ENCODE data around the gene RAB17.

Gene RAB17

GRCh38 chr2:237581326-237581725 lies 9.2 kb downstream of the RAB17 start:
- H3K4me3 ChIP-seq (ENCODE audit: low read depth, low read length) = no peak overlapping the region

GRCh38 chr2:237577956-237578870 lies 12.3 kb downstream of the RAB17 start:
- H3K4me3 ChIP-seq (ENCODE audit: low read depth, low read length) = no peak overlapping the region

DNA sequence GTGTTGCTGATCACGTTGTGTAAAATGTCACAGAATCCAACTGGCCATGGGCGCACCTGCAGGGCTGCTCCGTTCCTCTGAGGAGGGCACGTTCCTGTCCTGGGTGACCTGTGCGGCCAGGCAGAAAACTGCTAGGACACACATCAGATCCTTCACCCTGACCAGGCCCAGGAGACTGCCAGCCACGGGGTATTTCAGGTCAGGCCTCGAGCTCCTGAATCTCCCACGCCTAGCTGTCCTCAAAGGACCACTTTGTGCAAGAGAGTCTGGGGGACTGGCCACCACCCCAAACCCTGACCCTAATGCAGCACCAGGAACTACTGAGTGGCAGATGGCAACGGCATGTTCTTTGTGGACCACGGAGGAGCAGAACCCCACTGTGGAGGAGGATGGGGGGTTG lies 13.1 kb downstream of the RAB17 start:
- no peak overlapping the region for H3K4me3 ChIP-seq (ENCODE audit: low read depth, low read length)

DNA sequence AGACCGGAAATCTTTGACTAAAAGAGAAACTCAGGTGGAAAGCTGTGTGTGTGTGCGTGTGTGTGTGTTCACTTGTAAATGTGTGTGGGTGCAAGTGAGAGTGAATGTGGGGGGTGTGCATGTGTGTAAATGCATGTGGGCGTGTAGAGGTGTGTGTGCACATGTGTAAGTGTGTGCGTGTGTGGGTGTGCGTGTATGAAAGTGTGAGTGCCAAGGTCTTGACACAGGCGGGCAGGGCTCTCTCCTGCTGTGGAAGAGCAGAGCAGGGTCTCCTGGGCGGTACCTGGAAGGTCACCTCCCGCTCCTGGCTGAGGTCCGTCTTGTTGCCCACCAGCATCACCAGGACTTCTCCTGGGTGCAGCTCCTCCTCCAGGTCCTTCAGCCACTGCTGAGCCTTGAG lies 13.6 kb downstream of the RAB17 start:
- no peak overlapping the region for H3K4me3 ChIP-seq (ENCODE audit: low read depth, low read length)

GRCh38 chr2:237575869-237576862 lies 14.4 kb downstream of the RAB17 start:
- no peak overlapping the region for H3K4me3 ChIP-seq (ENCODE audit: low read depth, low read length)

GRCh38 chr2:237574894-237575868 lies 15.4 kb downstream of the RAB17 start:
- H3K4me3 ChIP-seq (ENCODE audit: low read depth, low read length) = no peak overlapping the region

GRCh38 chr2:237574467-237574866 lies 16.1 kb downstream of the RAB17 start:
- no peak overlapping the region for H3K4me3 ChIP-seq (ENCODE audit: low read depth, low read length)

DNA sequence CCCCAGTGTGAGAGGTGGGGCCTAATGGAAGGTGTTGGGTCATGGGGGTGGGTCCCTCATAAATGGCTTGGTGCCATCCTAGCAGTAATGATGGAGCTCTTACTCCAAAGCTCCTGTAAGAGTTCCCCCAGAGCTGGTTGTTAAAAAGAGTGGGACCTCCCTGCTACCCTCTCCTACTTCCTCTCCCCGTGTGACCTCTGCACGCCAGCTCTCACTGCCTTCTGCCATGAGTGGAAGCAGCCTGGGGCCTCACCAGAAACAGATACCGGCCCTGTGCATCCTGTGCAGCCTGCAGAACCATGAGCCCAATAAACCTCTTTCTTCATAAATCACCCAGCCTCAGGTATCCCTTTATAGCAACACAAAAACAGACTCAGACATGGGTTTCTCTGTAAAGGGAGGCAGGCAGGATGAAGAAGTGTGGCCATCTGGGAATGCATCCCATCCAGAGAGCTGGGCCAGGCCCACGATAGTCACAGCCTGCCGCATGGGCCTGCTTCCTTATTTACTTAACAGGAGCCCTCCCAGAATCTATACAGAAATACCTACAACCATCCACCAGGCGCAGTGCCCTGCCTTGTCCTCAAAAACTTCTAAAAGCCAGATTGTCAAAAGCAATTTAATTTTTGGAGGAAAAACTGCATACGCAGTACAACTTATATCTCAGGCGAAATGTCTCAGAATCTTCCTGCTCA lies 16.7 kb downstream of the RAB17 start:
- H3K4me3 ChIP-seq (ENCODE audit: low read depth, low read length) = no peak overlapping the region

- no peak overlapping the region for H3K4me3 ChIP-seq (ENCODE audit: low read depth, low read length)
These were observed 17.8 kb downstream of the RAB17 start for GRCh38 chr2:237572742-237573101.

DNA sequence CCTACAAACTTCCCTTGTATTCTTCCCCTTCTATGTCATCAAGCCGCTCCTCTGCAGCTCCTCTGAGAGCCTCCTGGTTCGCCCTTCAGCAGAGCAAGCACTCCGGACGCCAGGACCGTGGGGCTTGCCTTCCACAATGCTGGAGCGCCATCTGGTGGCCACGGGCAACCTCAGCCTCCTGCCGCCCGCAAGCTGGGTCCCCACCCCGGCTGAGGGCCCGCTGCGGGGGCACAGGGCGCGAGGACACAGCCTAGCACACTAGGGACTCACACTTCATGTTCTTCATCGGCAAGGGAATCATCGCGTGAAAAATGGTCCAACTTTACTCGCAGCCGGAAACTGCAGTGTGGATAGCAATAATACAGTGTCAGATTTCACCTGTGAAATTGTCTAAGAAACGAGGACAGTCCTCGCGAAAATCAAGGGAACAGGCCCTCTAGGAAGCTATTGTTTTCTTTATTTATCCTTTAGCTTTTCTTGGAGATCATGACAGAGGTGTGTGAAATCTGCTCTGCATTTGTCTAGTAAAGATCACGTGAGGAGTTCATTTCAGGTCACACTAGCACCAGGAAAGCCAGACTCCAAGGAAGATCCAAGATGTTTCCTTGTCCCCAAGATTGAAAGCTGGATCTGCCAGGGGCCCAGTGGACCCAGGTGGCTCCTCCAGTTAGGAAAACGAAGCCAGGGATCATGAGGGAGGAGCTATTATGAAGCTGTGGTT lies 18.4 kb downstream of the RAB17 start:
- H3K4me3 ChIP-seq (ENCODE audit: low read depth, low read length) = no peak overlapping the region

- no peak overlapping the region for H3K4me3 ChIP-seq (ENCODE audit: low read depth, low read length)
These were observed 19.0 kb downstream of the RAB17 start for GRCh38 chr2:237571551-237571950.

GRCh38 chr2:237570776-237571335 lies 19.7 kb downstream of the RAB17 start:
- no peak overlapping the region for H3K4me3 ChIP-seq (ENCODE audit: low read depth, low read length)

DNA sequence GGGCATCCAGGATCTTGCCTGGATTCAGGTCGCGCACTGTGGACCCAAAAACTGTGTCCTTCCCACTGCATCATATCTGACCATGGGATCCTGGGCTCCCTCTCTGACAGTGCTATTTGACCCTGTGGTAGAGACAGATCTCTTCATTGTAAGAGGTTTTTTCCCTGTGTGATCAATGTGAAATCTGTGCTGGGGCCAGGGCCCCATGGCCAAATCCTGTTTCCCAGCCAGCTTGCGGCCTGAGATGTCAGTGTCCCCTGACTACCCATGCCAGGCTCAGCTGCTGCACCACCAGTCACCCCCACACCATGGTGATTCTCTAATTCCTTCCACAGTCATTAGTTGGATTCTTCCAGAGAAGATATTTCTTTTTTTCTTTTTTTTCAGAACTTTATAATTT lies 20.6 kb downstream of the RAB17 start:
- no peak overlapping the region for H3K4me3 ChIP-seq (ENCODE audit: low read depth, low read length)

DNA sequence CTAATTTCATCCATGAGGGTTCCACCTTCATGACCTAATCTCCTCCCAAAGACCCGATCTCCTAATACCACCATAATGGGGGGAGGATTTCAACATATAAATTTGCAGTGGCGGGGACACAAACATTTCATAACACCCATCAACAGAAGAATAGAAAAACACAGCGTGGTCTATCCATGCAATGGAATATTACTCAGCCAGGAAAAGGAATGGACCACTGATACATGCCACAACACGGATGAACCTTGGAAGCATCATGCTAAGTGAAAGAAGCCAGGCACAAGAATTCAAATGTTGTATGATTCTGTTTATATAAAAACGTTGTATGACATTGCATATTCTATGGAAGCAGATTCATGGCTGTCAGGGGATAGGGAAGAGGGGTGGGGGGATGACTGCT lies 21.5 kb downstream of the RAB17 start:
- no peak overlapping the region for H3K4me3 ChIP-seq (ENCODE audit: low read depth, low read length)

DNA sequence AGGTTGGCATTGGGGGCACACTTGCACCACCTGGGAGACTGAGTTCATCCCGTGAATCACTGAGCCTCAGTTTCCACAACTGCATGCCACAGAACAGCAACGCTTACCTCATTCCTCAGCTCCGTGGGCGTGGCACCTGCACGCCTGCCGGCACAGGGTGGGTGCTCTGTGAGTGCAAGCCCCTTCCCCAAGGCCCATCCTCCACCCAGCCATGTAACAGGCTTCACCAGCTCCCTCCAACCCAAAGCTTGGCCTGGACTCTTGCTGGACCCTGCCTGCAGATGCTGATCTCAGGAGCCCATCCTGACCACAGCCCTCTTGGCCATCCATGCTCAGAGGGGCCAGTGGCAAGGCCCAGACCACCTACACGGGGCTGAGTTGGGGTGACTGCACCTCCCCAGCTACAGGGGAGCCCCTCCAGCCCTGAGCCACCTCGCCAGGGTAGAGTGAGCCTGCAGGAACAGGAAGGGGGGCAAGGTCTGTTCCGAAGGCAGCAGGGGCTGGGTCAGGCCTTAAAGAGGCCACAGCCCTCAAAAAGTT lies 22.3 kb downstream of the RAB17 start:
- no peak overlapping the region for H3K4me3 ChIP-seq (ENCODE audit: low read depth, low read length)

DNA sequence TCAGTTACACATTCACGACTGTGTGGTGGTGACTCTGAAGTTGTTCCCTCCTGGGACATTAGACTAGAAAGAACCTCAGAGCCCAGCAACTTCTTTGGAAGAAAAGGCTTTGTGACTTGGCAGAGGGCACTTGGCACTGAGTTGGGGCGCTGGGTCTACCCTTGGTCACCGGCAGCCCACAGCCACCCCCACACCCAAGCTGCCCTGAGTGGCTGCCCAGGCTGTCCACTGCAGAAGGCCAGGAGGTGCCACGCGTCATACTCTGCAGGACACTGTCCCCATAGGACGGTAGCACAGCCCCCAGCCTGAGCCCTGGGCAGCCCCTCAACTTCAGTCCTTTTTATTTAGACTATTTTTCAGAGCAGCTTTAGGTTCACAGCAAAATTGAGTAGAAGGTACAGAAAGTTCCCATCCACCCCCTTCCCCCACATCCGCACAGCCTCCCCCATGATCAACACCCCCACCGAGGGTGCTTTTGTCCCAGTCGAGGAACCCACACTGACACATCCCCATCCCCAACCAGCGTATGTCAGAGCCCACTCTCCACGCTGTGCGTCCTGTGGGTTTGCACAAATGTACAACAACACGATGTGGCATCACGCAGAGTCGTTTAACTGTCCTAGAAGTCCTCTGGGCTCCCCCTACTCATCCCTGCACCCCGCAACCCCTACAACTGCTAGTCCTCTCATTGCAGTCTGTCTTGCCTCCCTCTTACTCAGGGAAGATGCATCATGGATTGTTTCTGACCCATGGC lies 23.1 kb downstream of the RAB17 start:
- H3K4me3 ChIP-seq (ENCODE audit: low read depth, low read length) = no peak overlapping the region

DNA sequence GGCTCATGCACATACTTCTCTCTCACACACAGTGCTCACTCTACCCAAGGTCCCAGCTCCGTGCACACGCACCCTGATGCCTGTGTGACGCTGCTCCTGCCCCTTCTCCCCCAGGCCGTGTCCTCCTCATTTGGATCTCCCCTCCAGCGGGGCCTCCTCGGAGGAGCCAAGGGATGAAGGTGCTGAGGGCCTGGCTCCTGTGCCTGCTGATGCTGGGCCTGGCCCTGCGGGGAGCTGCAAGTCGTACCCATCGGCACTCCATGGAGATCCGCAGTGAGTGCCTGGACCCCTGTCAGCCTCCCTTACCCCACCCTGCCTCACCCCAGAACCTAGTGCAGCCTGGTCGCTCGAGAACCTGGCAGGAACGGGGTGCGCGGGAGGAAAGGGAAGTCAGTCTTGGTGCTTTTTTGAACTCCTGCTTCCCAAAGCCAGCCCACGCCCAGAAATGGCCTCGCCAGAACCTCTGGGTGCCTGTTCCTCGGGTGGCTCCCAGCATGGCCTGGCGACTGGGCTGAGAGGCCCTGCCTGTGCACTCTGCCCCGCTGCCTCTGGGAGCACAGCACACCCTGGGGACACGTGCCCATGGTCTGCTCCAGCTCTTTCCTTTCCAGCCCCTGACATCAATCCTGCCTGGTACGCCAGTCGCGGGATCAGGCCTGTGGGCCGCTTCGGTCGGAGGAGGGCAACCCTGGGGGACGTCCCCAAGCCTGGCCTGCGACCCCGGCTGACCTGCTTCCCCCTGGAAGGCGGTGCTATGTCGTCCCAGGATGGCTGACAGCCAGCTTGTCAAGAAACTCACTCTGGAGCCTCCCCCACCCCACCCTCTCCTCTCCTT lies 23.9 kb downstream of the RAB17 start, which contains the start of gene PRLH:
Gene PRLH (plus strand): TSS at position 174 of the 835 bp plus-strand sequence. CDS start 0 bp downstream, at position 174.
- no peak within 1 kb of the TSS for H3K4me3 ChIP-seq (ENCODE audit: low read depth, low read length)

Measured in iPS-11a (cell line).